Testis (tissue), 3 donors: ENCODE results near the gene PRKAG1. TPM values are rescaled to one million over a fixed set of nuclear protein-coding genes. Genes with fewer than 3 reads are reported as not detected.

Experiments
- DNase-seq: peaks from one replicate; pipeline ENCODE4 v3.0.0-alpha.2; 2019
- H3K27ac ChIP-seq, 2 donors: fragments of 200-600 bp; sonication (generic); one replicate each; pipeline ENCODE4 v1.5.1; 2019
- H3K27me3 ChIP-seq: fragments of 200-600 bp; sonication (generic); one replicate; pipeline ENCODE4 v1.5.1; 2019
- H3K36me3 ChIP-seq: fragments of 200-600 bp; sonication (generic); one replicate; pipeline ENCODE4 v1.5.1; 2017; ENCODE audit warnings: low read depth; ENCODE audit errors: missing control alignments
- H3K4me1 ChIP-seq: fragments of 200-600 bp; sonication (generic); one replicate; pipeline ENCODE4 v1.5.1; 2019
- H3K4me3 ChIP-seq, 2 donors: fragments of 200-600 bp; sonication (generic); one replicate each; pipeline ENCODE4 v1.5.1; 2017 to 2019
- H3K9me3 ChIP-seq: fragments of 200-600 bp; sonication (generic); one replicate; pipeline ENCODE4 v1.5.1; 2017
- POLR2A ChIP-seq: fragments of 450-650 bp; IDR thresholded peaks from one replicate; pipeline ENCODE4 v1.6.1; 2017; ENCODE audit warnings: antibody characterized with exemption, mild to moderate bottlenecking, moderate library complexity
- WGBS, 2 donors: methylation state at CpG; one replicate each; pipeline ENCODE4 v1.1.5; 2018; 5-methylcytosine and 5-hydroxymethylcytosine counted together
- intact Hi-C: fragments of 100-400 bp; cut with DNase I; formaldehyde crosslinking; loops from one replicate; pipeline ENCODE4 v1.15.1; 2023; ENCODE audit warnings: low total_unique reads
- polyA plus RNA-seq: library from polyadenylated mRNA; stranded (reverse); fragments of 350-450 nt; fragmentation: Illumina TruSeq; extraction: RNeasy Lipid Tissue Mini Kit (QIAGEN cat#74804); gene quantifications from one replicate; pipeline ENCODE4 v1.2.3, GENCODE V29; 2014; ENCODE audit warnings: low read depth, low replicate concordance; ENCODE audit not compliant: insufficient read depth
- small RNA-seq, 2 donors: library from RNA; depleted of rRNA; stranded (forward); fragments of <200 nt; gene quantifications; one replicate each; pipeline ENCODE3, GENCODE V24; 2016
- total RNA-seq, 2 donors: library from RNA; depleted of rRNA; stranded (reverse); fragments of >200 nt; gene quantifications; one replicate each; pipeline ENCODE4 v1.2.3, GENCODE V29; 2016
- TF ChIP-seq, protein P1 (sequence below), 3 experiments: fragments of 450-650 bp in 2 of 3; fragments of 200-600 bp in 1 of 3; sonication (generic) in 1 of 3; IDR thresholded peaks; one replicate each; pipeline ENCODE4 v1.5.1; 2016 to 2019; ENCODE audit warnings: antibody characterized with exemption in 3 of 3, mild to moderate bottlenecking in 2 of 3, moderate library complexity in 1 of 3

The PRKAG1 gene
- total and polyA plus RNA-seq, 3 donors from 2014 or later: 52.7 to 80.7 (median 59.6) TPM

- DNase-seq: no peak
- Histone ChIP-seq H3K27ac (no peak overlapping the region), H3K27me3 (no peaks in the 10 kb centered on the region), H3K4me1 (peaks cover 12% of the 10 kb centered on the region), H3K4me3 (no peak overlapping the region), H3K9me3 (no peaks in the 10 kb centered on the region), H3K36me3 (no peaks in the 10 kb centered on the region)
- WGBS, 2 donors: 73 to 76% methylated on average over 3 of the region's 3 CpGs
- no peak for TF ChIP-seq POLR2A
- TF ChIP-seq, protein P1, sequence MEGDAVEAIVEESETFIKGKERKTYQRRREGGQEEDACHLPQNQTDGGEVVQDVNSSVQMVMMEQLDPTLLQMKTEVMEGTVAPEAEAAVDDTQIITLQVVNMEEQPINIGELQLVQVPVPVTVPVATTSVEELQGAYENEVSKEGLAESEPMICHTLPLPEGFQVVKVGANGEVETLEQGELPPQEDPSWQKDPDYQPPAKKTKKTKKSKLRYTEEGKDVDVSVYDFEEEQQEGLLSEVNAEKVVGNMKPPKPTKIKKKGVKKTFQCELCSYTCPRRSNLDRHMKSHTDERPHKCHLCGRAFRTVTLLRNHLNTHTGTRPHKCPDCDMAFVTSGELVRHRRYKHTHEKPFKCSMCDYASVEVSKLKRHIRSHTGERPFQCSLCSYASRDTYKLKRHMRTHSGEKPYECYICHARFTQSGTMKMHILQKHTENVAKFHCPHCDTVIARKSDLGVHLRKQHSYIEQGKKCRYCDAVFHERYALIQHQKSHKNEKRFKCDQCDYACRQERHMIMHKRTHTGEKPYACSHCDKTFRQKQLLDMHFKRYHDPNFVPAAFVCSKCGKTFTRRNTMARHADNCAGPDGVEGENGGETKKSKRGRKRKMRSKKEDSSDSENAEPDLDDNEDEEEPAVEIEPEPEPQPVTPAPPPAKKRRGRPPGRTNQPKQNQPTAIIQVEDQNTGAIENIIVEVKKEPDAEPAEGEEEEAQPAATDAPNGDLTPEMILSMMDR (IDR thresholded peaks at IDR 0.05): no peak
- intact Hi-C loops: no loop called here
Observed at GRCh38 chr12:48954841-48955501, 63.6 kb downstream of the PRKAG1 start.

DNA sequence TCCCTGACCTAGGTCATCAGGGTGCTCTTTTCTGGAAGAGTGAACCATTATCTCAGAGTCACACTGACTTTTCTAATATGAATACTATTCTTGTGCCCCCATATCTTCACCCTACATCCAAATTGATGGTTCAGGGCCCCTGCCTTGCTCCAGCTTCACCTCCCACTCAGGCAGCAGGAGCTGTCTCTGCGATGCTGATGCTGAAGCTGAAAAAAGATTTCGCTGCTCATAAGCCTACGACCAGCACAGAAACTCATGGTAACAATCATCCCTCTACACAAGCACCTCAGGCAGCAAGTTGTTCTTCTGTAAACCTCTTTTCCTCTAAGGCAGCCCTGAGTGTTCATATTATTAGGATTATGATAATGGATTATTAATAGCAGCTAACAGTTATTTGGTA, 64.5 kb downstream of the PRKAG1 start:
- TF ChIP-seq POLR2A: no peak
- TF ChIP-seq, protein P1 (IDR thresholded peaks at IDR 0.05): no peak
- Histone ChIP-seq H3K27ac (no peak overlapping the region), H3K9me3 (no peaks in the 10 kb centered on the region), H3K4me1 (peaks cover 12% of the 10 kb centered on the region), H3K4me3 (no peak overlapping the region), H3K27me3 (no peaks in the 10 kb centered on the region), H3K36me3 (no peaks in the 10 kb centered on the region)
- WGBS, 2 donors: 78 to 91% methylated on average over 3 of the region's 3 CpGs
- intact Hi-C loops: no loop called here
- no peak for DNase-seq

- H3K4me1 ChIP-seq: peaks cover 9% of the 10 kb centered on the region
- no peak for TF ChIP-seq POLR2A
- TF ChIP-seq, protein P1 (IDR thresholded peaks at IDR 0.05): no peak
- H3K4me3 ChIP-seq: no peak overlapping the region
- H3K9me3 ChIP-seq: no peaks in the 10 kb centered on the region
- 85 to 88% methylated on average over 4 of the region's 4 CpGs for WGBS, 2 donors
- H3K36me3 ChIP-seq: no peaks in the 10 kb centered on the region
- H3K27me3 ChIP-seq: no peaks in the 10 kb centered on the region
- no peak for DNase-seq
- intact Hi-C loops: no loop called here
- H3K27ac ChIP-seq: no peak overlapping the region
Observed at GRCh38 chr12:48952691-48953090, 65.9 kb downstream of the PRKAG1 start.

Small RNAs within 50 kb of the gene (small RNA-seq; reads per million reads assigned to genes)
- 0 reads per million in 2 donors for gene RNU6-940P

Other genes starting within 250 kb of the PRKAG1 start
- gene ADCY6, start 229.7 kb downstream of the PRKAG1 start, total RNA-seq: 10 to 100 TPM; 24.5 to 26.3 TPM
- gene ADCY6, start 229.7 kb downstream of the PRKAG1 start, polyA plus RNA-seq: 16.5 TPM
- 10 to 100 TPM; 17.2 to 19.3 TPM for gene CACNB3, start 200.3 kb downstream of the PRKAG1 start, total RNA-seq
- 20.1 TPM for gene CACNB3, start 200.3 kb downstream of the PRKAG1 start, polyA plus RNA-seq
- gene DDX23, start 166.6 kb downstream of the PRKAG1 start, total RNA-seq: 10 to 100 TPM; 85.0 to 96.1 TPM
- 69.4 TPM for gene DDX23, start 166.6 kb downstream of the PRKAG1 start, polyA plus RNA-seq
- 1 to 10 TPM in 1 of 2 donors, under 1 TPM in 1; 0.81 to 1.1 TPM for gene RND1, start 152.9 kb downstream of the PRKAG1 start, total RNA-seq
- 1.2 TPM for gene RND1, start 152.9 kb downstream of the PRKAG1 start, polyA plus RNA-seq
- gene FKBP11, start 93.3 kb downstream of the PRKAG1 start, total RNA-seq: 10 to 100 TPM; 13.4 to 22.4 TPM
- gene FKBP11, start 93.3 kb downstream of the PRKAG1 start, polyA plus RNA-seq: 16.4 TPM
- 10 to 100 TPM; 78.3 to 92.9 TPM for gene ARF3, start 61.3 kb downstream of the PRKAG1 start, total RNA-seq
- 134 TPM for gene ARF3, start 61.3 kb downstream of the PRKAG1 start, polyA plus RNA-seq
- 1 to 10 TPM; 1.1 to 3.1 TPM for gene WNT10B, start 47.0 kb downstream of the PRKAG1 start, total RNA-seq
- gene WNT10B, start 47.0 kb downstream of the PRKAG1 start, polyA plus RNA-seq: 1.8 TPM
- gene WNT1, start 40.5 kb downstream of the PRKAG1 start, total RNA-seq: 1 to 10 TPM; 1.2 to 1.4 TPM
- 0.62 TPM for gene WNT1, start 40.5 kb downstream of the PRKAG1 start, polyA plus RNA-seq
- gene DDN, start 19.4 kb downstream of the PRKAG1 start, total RNA-seq: under 1 TPM; 0.31 to 0.55 TPM
- 0.96 TPM for gene DDN, start 19.4 kb downstream of the PRKAG1 start, polyA plus RNA-seq
- 100 to 1,000 TPM; 148 to 169 TPM for gene KMT2D, start 42.0 kb upstream of the PRKAG1 start, total RNA-seq
- gene KMT2D, start 42.0 kb upstream of the PRKAG1 start, polyA plus RNA-seq: 67.1 TPM
- gene RHEBL1, start 51.2 kb upstream of the PRKAG1 start, total RNA-seq: 1 to 10 TPM; 1.7 to 5.9 TPM
- 1.5 TPM for gene RHEBL1, start 51.2 kb upstream of the PRKAG1 start, polyA plus RNA-seq
- 100 to 1,000 TPM in 1 of 2 donors, 10 to 100 TPM in 1; 97.6 to 148 TPM for gene DHH, start 76.0 kb upstream of the PRKAG1 start, total RNA-seq
- gene DHH, start 76.0 kb upstream of the PRKAG1 start, polyA plus RNA-seq: 40.0 TPM
- gene LMBR1L, start 92.1 kb upstream of the PRKAG1 start, total RNA-seq: 100 to 1,000 TPM; 223 to 265 TPM
- gene LMBR1L, start 92.1 kb upstream of the PRKAG1 start, polyA plus RNA-seq: 178 TPM
- gene TUBA1B, start 112.6 kb upstream of the PRKAG1 start, total RNA-seq: 1,000 to 10,000 TPM in 1 of 2 donors, 100 to 1,000 TPM in 1; 642 to 1,178 TPM
- gene TUBA1B, start 112.6 kb upstream of the PRKAG1 start, polyA plus RNA-seq: 894 TPM
- gene TUBA1A, start 170.3 kb upstream of the PRKAG1 start, total RNA-seq: 100 to 1,000 TPM; 156 to 269 TPM
- 282 TPM for gene TUBA1A, start 170.3 kb upstream of the PRKAG1 start, polyA plus RNA-seq
- gene TUBA1C, start 246.3 kb upstream of the PRKAG1 start, total RNA-seq: 10 to 100 TPM; 72.5 to 78.2 TPM
- gene TUBA1C, start 246.3 kb upstream of the PRKAG1 start, polyA plus RNA-seq: 128 TPM